NB4 (cell line): ENCODE results near the gene TNP2.

Source experiments
- DNase-seq: peaks from one replicate; pipeline ENCODE4 v3.0.0; 2010; ENCODE audit warnings: low read depth
- H3K4me3 ChIP-seq: one replicate; pipeline ENCODE4 v1.5.1; 2011; ENCODE audit warnings: mild to moderate bottlenecking, low read depth, low read length, moderate library complexity
- MYC ChIP-seq: IDR thresholded peaks from 2 replicates; pipeline ENCODE4 v1.6.1; 2011; ENCODE audit warnings: low read depth, low read length
- POLR2A ChIP-seq: IDR thresholded peaks from 2 replicates; pipeline ENCODE4 v1.6.1; 2011; ENCODE audit warnings: mild to moderate bottlenecking; ENCODE audit not compliant: insufficient read length; ENCODE audit errors: extremely low read depth
- TF ChIP-seq, protein P1 (sequence below): IDR thresholded peaks from one replicate; pipeline ENCODE4 v1.5.1; 2012; ENCODE audit warnings: low read depth, low read length
- TF ChIP-seq, protein P2 (sequence below): IDR thresholded peaks from 2 replicates; pipeline ENCODE4 v1.6.1; 2011; ENCODE audit warnings: low read depth, low read length

Gene TNP2

DNA sequence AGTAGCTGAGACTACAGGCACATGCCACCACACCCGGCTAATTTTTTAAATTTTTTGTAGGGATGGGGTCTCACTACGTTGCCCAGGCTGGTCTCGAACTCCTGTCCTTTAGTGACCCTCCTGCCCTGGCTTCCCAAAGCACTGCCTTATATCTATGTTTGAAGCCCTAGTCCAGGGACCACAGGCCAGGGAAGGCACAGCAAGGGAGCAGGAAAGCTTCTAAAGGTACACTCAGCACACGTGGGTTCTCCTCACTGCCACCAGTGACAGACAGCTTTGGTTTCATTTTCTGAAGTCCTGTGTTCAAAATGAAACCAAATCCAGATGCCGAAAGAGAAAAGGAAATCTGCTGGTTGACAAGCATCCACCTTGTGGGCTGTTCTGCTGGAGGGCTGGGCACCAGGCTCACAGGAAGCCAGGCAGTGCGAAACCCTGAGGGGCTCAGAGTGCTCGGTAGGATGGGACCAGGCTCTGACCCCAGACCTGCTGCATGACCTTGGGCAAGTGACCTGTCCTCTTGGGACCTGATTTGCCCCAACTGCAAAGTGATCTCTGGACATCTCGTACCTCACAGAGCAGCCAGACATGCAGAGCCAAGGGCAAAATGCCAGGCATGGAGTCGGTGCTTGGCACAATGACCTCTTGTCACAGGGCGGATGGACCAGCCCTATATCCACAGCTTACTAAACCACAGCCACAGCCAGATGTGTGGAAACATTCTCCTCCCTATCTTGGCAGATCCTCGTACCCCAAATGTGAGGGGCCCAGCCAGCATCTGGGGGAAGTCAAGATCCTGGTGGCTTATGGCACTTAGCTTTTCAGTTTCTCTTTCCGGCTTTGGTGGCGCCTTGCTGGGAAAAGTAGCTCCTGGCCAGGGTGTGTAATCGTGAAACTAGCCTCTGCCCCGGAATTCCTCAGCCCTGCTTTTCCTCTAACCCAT, 10.3 kb downstream of the TNP2 start:
- DNase-seq = no peak
- no peak overlapping the region for H3K4me3 ChIP-seq
- TF ChIP-seq POLR2A = no peak
- TF ChIP-seq, protein P1, sequence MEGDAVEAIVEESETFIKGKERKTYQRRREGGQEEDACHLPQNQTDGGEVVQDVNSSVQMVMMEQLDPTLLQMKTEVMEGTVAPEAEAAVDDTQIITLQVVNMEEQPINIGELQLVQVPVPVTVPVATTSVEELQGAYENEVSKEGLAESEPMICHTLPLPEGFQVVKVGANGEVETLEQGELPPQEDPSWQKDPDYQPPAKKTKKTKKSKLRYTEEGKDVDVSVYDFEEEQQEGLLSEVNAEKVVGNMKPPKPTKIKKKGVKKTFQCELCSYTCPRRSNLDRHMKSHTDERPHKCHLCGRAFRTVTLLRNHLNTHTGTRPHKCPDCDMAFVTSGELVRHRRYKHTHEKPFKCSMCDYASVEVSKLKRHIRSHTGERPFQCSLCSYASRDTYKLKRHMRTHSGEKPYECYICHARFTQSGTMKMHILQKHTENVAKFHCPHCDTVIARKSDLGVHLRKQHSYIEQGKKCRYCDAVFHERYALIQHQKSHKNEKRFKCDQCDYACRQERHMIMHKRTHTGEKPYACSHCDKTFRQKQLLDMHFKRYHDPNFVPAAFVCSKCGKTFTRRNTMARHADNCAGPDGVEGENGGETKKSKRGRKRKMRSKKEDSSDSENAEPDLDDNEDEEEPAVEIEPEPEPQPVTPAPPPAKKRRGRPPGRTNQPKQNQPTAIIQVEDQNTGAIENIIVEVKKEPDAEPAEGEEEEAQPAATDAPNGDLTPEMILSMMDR = no peak
- TF ChIP-seq, protein P2, sequence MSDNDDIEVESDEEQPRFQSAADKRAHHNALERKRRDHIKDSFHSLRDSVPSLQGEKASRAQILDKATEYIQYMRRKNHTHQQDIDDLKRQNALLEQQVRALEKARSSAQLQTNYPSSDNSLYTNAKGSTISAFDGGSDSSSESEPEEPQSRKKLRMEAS = no peak

DNA sequence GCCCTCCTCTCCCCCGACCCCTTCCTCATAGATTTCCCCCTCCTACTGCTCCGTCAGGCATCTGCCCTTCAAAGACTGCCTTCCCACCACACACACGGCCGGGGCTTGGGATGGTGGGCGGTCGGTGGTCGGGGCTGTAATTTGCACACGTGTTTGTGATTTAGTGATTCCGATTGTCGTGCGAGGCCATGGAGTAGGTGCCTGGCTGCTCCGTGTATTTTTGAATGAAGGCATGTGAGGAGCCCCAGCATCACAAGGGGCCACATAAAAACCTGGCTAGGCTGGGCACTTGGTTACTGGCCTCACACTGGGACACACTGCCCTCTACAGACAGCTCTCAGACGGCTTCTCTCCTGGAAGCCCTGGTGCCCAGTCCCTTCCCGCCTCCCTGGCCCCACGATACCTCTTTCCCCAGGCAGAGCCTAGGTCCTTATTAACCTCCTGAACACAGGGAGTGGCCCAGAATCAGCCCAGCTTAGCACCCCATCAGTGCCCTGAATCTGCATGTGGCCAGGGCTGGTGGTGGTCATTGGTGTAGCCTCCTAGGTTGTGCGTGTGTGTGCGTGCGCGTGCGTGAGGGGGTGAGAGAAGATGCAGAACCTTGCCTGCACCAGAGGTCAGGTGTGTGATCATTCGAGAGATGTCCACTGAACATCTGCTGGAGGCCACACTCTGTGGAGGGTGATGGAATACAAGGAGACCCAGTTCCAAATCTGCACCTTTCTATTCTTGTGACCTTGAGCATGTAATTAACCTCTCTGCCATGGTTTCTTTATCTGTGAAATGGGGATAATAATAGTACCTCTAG, 11.8 kb downstream of the TNP2 start:
- H3K4me3 ChIP-seq = peak overlapping the region; percentile 64
- TF ChIP-seq MYC (no peak; the same call in 1 of the 2 replicates), POLR2A (no peak)
- TF ChIP-seq, protein P1 = peak; percentile 74
- TF ChIP-seq, protein P2 = peak; percentile 63; the same call in 1 of the 2 replicates
- DNase-seq = peak; percentile 88

DNA sequence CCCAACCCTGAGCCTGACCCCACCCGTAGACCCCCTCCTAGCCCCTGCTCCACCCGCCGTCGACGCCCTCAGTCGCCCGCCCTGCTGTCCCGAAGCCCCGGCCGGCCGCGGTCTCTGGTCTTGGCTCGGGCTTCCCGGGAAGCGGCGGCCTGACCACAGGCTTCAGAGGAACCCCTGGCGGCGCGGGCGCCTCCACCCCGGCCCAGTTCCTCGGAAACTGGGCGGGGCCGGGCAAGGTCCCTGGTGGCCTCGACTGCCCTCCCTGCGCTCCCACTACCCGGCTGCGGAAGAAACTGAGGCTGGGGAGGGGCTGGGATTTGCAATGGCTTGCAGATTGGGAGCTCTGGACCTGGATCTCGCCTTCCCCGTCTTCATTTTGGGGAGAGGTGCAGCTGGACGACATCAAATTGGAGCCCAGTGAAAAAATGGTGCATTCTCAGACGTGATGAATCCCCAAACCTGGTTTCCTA, 12.4 kb downstream of the TNP2 start:
- TF ChIP-seq POLR2A = no peak
- no peak for TF ChIP-seq MYC
- TF ChIP-seq, protein P1 = no peak
- TF ChIP-seq, protein P2 = no peak
- no peak for DNase-seq
- H3K4me3 ChIP-seq = peak overlapping the region; percentile 64

DNA sequence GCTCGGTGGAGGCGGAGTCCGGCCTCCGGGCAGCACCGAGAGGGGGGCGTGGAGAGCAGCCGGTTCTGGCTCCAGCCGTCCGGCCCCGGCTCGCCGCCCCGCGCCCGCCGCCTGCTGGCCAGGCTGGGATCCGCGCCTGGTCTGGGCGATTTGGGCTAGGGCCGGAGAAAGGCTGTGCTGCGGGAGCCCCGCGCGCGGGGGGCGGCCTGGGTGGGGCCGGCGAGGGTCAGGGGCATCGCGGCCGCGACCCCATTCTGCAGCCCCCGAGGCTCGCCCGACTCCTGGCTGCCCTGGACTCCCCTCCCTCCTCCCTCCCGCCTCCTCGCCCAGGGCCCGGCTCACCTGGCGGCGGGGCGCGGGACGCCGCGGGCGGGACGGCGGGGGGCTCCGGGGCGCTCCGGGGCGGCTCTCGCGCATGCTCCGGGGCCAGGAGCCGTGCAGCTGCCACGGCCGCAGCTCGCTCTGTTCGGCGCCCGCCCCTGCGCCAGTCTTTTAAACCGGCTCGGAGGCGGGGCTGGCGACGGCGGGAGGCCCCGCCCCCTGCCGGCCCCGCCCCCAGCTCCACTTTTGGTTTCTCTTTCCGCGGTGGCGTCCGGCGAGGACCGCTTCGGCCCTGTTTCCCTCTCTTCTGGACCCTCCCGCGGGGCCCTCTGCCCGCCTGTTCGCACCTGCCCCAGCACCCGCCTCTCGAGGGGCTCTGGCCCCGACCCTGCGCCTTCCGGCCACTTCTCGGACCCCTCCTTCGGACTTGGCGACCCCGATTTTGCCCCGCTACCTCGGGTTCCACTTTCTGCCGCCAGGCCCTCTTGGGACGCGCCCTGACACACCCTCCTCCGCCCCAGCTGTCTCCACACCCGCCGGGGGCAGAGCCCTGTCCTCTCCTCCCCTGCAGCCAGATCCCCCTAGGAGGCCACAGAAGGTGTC, 13.1 kb downstream of the TNP2 start, which contains the start of gene SOCS1:
TSS of gene SOCS1 (minus strand) at position 468 of the 924 bp plus-strand sequence. CDS start 726 bp downstream, outside the sequence.
- H3K4me3 ChIP-seq = peak within 1 kb of the TSS; percentile 64
- TF ChIP-seq, protein P2 = no peak
- no peak for TF ChIP-seq MYC
- peak; percentile 80 for TF ChIP-seq POLR2A
- TF ChIP-seq, protein P1 = peak; percentile 49
- DNase-seq = peak; percentile 86
